Measurements from ENCODE around the gene INHBB.

The INHBB gene

GRCh38 chr2:120399889-120400240 lies 53.9 kb downstream of the INHBB start:
- no peak for DNase-seq

- no peak for DNase-seq
These were observed 54.6 kb downstream of the INHBB start for GRCh38 chr2:120400551-120400950.

Measured in NCI-H82 (cell line).